ENCODE measurements around the gene PRPF6.

Gene PRPF6

DNA sequence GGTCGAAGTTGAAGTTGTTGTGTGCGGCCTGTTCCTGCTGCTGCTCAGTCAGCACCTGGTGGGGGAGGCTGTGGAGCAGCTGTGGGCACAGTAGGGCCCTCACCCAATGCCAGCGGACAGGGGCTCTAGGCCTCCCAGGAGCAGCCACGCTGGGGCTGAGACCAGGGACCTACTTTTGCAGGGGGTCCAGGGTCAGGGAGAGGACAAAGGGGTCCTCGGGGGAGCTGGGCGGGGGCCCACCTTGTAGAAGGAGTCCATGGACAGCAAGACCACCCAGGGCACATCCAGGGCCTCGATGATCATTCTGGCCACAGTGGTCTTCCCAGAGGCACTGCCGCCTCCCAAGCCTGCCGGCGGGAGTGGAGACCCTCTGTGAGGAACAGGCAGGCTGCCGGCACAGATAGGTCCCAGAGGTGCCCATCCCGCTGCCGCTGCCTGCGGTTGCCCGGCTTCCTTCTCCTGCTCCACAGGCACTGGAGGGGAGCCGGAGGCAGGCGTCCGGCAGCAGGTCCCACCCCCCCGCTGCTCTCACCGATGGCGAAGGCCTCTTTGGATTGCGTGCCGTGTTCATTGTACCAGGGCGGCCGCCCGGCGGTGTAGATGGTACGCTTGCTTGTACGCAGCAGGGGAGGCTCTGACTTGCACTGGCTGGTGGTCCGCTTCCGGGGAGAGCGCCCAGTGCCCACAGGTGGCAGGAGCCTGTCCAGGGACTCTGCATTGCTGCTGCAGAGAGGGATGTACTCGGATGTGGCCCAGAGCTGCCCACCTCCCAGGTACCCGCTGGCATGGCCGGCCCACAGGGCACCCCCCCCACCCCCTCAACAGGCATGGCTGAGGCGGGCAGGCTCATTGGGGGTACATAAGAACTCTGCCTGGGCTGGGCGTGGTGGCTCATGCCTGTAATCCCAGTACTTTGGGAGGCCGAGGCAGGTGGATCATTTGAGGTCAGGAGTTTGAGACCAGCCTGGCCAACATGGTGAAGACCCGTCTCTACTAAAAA is 34.7 kb upstream of the PRPF6 start:
- DNase-seq (ENCODE audit: low spot score): no peak

DNA sequence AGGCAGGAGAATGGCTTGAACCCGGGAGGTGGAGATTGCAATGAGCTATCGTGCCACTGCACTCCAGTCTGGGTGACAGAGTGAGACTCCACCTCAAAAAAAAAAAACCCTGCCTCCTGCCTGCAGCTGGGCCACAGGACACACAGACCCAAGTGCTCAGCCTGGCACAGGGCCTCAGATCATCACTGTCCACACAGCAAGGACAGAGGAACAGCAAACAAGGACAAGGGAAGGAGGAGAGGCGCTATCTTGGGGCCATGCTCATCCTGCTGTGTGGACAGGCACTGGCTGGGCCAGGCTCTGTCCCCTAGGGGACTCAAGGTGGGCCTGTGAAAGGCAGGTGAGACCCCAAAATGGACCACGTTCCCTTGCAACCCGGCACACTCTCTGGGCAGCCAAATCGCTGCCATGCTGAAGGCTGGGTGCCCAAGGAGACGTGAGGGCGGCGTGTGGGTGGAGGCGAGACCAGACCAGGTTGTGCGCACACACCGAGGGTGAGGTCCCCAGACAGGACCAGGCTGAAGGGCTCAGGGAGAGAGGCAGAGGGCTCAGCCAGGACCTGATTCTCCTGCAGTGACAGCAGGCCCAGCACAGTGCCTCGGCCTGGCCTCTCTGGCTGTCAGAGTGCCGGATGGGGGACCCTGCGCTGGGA is 33.8 kb upstream of the PRPF6 start:
- no peak for DNase-seq (ENCODE audit: low spot score)

DNA sequence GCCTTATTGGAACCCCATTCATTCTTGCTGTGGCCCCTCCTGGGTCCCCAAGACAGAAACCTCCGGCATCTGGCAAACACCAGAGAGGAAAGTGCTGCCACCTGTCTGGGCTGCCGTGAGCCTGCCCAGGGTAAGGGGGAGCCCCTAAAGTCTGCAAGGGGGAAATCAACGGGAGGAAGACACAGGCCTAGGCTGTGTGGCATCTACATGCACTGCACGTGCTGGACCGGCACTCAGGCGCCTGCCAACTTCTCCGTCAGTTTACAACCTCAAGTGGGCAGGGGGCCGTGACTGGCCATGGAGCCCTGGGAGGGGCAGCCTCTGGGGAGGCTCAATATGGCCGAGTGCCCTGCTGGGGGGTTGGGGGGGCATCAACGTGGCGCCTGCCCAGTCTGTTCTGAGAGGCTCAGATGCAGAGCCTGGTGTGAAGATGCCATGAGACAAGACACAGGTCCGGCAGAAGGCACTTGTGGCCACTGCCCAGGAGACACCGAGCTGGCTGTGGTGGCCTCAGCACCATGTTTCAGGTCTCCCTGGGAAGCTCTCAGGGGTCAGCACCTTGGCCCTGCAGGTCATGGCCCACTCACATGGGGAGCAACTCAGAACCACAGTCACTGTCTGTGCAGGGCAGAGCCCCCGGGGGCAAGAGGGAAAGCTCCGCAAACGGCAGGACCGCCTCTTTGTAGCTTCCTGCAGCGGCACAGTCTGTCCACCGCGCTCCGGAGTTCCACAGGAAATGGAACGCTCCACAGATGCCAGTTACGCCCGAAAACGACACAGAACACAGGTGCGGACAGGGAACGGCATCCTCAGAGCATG is 33.1 kb upstream of the PRPF6 start:
- DNase-seq (ENCODE audit: low spot score): no peak

DNA sequence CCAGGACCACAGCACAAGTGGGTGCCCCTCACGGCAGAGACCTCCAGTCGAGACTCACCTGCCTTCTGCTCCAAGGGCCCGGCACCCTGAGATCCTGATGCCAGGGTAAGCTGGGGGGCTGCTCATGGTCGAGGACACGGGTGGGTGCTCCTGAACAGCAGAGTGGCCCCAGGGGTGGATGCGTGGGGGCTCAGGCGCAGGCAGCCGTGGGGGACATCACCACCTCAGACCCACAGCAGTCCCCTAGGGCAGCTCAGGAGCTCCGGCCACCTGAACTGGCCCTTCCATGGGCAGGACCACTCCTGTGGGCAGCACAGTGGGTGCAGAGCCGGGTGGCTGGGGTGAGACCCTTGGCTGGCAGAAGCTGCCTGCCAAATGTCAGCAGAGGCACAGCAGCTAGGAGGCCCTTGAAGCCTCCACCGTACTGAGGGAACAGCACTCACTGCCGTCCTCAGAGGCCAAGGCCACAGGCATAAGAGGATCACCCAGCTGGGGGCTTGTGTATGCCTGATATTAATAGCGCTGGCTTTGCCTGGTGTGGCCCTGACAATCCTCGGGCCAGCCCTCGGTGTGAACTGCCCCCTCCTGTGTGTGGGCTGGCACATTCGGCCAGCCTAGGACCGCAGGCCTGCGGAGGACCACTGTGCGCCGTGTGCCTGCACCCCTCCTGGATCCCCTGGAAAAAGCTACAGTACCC is 30.1 kb upstream of the PRPF6 start:
- no peak for DNase-seq (ENCODE audit: low spot score)

DNA sequence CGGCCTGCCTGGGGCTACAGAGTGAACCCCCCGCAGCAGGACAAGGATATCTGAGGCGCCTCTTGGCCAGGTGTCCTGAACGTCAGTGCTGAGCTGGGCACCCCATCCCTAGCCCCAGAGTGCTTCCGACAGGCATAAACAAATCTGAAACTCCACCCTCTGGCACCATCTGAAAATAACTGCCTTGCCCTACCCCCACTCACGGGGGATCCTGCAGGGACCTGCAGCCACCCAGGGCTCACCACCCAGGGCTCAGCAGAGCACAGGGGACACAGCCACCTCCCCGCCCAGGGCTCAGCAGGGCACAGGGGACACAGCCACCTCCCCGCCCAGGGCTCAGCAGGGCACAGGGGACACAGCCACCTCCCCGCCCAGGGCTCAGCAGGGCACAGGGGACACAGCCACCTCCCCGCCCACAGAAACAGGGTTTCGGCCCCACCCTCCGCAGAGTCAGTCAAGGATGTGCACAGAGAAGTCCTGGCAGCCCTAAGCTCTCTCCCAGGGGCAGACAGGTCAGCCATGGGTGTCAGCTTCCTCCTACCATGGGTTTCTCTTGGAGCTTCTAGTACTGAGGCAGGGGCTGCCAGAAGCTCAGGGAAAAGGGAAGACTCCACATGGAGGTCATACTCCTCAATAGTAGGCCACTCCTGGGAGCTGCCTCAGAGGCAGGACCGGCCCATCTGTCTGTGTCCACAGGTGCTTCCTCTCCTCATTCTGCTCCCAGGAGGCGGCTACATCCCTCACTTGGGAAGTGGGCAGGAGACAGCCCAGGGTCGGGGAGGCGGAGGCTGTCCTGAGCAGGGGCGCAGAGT is 29.3 kb upstream of the PRPF6 start:
- DNase-seq (ENCODE audit: low spot score): no peak

DNA sequence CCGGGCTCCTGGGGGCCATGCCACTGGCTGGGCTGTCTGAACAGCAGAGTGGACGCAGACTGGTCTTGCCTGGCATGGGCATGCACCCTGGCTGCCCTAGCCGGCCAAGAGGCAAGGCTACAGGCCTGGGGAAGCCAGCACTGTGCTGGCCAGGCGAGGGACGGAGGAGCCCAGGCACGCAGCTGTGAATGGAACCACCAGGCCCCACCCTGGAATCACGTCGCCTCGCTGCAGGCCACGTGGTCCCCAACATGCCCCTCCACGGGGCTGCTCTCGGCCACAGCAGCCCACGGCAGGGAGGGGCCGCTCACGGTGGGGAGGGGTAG is 28.8 kb upstream of the PRPF6 start:
- DNase-seq (ENCODE audit: low spot score): no peak

DNA sequence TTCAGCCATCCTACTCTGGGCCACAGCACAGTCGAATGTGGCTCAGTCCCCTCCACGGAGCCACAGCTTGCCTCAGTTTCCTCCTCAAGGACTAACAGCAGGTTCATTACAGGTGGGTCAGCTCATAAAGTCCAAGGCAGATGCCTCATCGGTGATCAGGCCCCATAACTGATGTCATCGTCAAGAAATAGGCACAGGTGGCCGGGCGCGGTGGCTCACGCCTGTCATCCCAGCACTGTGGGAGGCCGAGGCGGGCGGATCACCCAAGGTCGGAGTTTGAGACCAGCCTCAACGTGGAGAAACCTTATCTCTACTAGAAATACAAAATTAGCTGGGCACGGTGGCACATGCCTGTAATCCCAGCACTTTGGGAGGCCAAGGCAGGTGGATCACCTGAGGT is 28.2 kb upstream of the PRPF6 start:
- DNase-seq (ENCODE audit: low spot score): no peak

DNA sequence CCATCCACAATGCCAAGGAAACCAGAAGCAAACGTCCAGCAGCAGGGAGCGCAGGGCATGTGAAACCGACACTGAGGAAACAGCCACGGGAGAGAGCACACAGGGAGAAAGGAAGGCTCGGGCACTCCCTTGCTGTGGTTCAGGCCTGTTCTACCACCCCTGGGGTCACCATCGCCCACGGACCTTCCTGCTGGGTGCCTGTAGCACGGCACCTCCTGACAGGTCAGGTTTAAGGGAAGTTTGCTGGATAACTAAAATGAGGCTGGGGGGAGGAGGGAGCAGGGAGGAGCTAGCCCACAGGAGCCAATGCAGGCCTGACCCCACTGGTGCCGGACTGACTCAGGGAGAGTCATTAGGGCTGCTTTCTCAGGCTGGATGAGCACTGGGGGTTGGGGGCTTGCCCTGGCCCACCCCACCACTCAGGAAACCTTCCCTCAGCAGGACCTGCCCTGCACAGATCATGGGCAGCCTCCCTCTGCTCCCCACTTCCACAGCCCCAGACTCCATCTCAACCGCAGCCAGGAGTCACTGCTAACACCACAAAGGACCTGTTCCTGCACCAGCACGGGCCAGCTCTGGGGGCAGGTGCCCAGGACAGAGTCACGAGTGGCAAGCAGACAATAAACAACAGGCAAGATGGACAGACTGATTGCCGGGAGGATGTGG is 27.0 kb upstream of the PRPF6 start:
- no peak for DNase-seq (ENCODE audit: low spot score)

DNA sequence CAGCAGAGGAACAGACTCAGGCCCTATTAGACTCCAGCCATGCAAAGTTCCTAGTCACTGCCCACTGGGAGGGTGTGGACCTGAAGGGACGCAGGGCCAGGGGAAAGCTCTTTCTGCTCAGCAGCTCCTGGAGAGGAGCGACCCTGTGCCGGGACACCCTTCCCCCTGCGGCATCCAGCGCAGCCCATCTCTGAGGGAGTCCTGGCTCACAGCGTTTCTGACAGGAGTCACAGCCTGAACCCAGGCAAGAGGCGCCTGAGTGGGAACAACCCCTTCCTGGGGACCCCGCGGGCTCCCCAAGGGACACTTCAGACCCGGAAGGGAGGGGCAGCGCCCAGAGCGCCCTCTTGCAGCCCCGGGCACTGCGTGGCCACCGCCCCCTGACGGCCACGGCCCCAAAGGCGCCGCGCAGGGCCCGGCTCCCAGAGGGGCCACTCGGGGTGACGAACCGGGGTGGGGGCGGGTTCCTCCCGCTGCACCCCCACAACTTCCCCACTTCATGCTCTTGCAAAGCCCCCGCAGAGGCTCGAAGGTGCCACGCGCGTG is 25.6 kb upstream of the PRPF6 start:
- peak; percentile 64 for DNase-seq (ENCODE audit: low spot score)

DNA sequence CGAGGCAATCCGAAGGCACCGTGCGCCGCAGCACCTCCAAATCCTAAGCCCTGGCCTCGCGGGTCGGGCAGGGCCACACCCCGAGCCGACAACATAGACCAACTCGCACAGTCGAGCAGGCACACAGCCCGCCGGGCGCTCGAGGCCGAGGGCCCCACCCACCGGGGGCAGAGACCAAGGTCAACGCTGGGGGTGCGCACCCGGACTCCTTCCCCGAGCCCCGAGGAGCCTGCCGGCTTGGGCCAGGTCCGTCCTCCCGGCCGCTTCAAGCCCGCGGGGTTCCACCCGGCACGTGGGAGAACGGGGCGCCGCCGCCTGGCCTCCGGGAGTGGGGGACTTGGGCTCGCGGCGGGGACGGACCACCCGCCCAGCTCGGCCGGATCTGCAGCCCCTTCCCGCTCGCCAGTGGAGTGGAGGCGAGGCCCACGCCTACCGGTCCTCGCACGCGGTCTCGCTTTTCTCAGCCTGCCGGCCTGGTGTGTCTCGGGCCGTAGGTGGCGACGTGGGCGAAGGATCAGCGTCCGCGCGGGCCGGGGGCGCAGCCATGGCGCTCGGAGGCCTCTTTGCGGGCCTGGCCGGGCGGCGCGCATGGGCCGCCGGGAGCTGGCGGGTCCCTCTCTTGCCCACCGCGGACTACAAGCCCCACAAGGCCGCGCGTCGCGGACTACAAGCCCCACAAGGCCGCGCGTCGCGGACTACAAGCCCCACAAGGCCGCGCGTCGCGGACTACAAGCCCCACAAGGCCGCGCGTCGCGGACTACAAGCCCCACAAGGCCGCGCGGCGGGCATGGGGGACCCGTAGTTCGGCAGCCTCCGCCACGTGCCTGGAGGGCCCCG is 24.9 kb upstream of the PRPF6 start, which contains the start of gene UCKL1:
TSS of gene UCKL1 (minus strand) at position 590 of the 837 bp plus-strand sequence. CDS start at position 546, 44 bp downstream.
- peak; percentile 95 for DNase-seq (ENCODE audit: low spot score)

DNA sequence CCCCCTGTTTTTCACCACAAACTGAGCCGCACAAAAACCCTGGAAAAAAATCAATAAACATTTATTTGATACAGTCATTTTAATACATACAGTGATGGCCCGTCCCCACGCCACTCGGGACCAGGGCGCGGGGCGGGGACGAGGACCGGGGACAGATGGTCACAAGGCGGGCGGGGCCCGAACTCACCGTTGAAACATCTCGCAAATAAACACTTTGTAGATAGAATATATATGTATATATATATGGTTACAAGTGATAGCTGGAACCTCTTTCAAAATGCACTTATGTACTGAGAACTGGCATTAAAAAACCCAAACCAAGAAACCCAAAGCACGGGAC is 24.3 kb upstream of the PRPF6 start:
- DNase-seq (ENCODE audit: low spot score): no peak

DNA sequence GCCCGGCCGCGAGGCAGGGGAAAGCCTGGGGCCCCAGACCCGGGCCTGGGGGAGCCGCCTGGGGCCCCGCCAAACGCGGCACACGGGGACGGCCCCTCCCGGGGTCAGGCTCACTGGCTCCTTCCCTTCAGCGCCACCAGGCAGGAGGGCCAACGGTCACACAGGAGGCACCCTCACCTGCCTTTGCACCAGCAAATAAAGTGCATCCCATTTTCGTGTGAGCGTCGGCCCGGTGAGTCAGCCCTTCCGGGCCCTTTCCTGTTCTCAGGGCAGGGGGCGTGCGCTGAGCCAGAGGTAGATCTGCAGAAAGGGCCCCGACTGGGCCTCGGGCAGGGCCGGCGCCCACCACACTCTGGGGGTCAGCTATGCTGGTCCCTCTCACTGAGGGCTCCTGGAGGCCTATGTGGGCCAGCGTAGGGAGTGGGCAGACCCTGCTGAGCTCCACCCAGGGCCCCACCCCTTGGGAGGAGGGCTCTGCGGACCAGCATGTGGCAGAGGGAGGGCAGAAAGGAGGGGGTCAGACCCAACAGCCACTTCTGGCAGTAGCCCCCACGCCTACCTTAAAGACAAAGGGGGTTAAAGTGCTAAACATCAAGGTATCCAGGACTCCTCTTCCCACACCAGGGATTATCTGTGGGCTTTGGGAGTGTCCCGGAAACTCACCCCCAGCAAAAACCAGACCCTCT is 23.8 kb upstream of the PRPF6 start:
- peak; percentile 81 for DNase-seq (ENCODE audit: low spot score)

DNA sequence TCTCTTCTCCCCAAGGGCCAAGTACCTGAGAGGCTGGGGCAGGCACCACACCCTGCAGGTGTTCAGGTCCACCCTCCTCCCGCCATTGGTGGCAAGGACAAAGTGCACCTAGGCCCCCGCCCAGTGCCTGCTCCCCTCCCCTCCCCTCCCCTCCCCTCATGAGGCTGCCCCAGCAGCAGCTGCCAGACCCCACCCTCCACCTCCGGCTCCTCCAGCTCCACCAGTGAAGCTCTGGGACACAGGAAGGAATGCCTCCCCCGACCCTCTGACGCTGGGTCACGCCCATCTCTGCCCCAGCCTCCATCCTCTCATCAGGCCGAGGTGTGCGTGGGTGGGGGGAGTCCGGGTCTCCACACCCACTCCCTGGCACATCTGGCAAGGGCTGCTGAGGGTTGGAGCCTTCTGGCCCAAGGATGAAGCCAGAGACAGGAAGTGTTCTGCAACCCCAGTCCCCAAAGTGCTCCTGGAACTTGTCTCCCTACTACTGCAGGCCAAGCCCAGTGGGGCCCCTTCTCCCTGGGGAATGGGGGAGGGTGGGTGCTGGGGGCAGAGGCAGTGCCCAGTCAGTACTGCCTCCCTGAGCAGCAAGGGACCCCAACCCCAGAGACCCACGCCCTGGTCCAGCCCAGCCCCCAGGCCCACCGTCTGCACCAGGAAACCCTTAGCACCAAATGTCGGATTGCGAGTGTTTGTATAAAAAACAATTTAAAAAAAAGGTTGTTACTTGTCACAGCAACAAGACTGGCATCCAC is 23.1 kb upstream of the PRPF6 start:
- DNase-seq (ENCODE audit: low spot score): no peak

DNA sequence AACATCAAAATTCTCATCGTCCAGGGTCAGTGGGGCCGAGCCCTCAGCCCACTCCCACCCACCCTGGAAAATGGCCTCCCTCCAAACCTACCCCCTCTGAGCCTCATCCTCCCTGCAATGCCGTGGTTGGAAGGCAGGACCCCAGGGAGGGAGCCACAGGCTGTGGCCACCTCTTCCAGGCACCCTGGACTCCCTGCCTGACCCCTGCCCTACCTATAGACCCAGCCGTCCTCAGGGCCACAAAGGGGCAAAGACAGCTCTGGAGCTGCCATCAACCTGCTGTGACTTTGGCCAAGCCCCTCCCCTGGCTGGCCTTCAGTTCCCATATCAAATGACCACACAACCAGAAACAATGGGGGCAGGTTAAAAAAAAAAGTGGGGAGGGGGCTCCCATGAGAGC is 22.5 kb upstream of the PRPF6 start:
- DNase-seq (ENCODE audit: low spot score): no peak

DNA sequence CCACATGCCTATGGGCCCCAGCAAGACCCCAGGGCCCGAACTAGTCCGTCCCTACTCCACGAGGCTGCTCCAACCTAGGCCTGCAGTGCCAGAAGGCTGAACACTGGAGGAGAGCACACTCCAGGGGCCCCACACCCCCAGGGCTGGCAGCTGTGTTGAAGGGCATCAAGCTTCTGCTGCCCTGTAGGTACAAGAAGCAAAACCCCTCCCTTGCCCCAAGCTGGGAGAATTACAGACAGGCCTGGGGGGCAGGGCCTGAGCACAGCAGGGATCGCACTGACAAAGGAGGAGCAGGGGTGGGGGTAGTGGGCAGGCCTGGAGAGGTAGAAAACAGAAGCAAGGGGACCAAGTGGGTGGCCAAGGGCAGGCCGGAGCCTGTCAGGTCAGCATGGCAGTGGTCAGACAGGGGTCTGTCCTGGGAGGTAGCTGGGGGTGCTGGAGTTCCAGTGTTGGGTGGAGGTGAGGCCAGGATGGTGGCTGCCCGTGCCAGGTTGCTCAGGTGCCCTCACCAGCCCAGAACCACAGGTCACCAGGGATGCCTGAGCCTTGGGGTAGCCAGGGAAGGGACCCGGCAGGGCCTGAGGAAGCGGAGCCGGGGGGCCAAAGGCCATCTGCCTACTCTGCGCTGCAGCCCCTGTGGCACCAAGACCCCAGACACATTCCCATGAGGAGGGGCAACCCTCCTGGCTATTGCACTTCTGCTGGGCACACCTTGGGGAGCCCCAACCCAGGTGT is 21.8 kb upstream of the PRPF6 start:
- DNase-seq (ENCODE audit: low spot score): no peak

DNA sequence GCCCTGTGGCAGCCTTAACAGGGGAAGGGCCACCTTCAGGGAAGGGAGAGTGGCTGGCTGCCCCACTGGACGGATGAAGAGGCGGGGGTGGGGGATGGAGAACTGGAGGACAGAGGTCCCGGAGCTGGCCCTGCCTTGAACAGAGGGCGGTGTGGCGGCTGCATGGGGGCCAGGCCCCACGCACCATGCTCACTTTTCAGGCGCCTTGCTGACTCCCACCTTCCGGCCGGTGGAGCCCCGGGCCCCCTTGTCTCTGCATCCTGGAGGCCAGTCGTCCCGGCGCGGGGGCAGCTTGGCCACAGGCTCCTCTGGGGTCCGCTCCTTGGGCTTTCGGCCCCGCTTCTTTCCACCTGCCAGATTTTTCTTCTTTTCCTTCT is 21.2 kb upstream of the PRPF6 start:
- no peak for DNase-seq (ENCODE audit: low spot score)
